Lung (tissue), 12 donors: ENCODE measurements around the gene KCNQ4. TPM values are rescaled to one million over a fixed set of nuclear protein-coding genes. Genes with fewer than 3 reads are reported as not detected.

ENCODE experiments used
- ATAC-seq: fragments of 200-7000 bp; cut with Tn5 transposase; one replicate; pipeline ENCODE4 v1.9.1; 2020; ENCODE audit warnings: moderate number of reproducible peaks; ENCODE audit not compliant: insufficient read depth, low FRiP score
- DNase-seq, 3 donors: peaks; one replicate each; pipeline ENCODE4 v3.0.0-alpha.2; 2013 to 2017
- H3K27ac ChIP-seq, 2 donors: one replicate each; pipeline ENCODE4 v1.5.1; 2013; ENCODE audit warnings: mild to moderate bottlenecking in 2 of 2, moderate library complexity in 2 of 2, control low read depth in 1 of 2, inconsistent platforms in 1 of 2, low read depth in 1 of 2, low read length in 1 of 2
- H3K27me3 ChIP-seq, 3 donors: one replicate each; pipeline ENCODE4 v1.5.1; 2013; ENCODE audit warnings: low read length in 2 of 3; ENCODE audit not compliant: control insufficient read depth in 3 of 3, insufficient read depth in 3 of 3
- H3K36me3 ChIP-seq, 4 donors: one replicate each; pipeline ENCODE4 v1.5.1; 2013; ENCODE audit warnings: low read length in 4 of 4, mild to moderate bottlenecking in 1 of 4, moderate library complexity in 1 of 4; ENCODE audit not compliant: control insufficient read depth in 4 of 4, insufficient read depth in 4 of 4
- H3K4me1 ChIP-seq, 5 donors: one replicate each; pipeline ENCODE4 v1.5.1; 2013; ENCODE audit warnings: low read length in 5 of 5, mild to moderate bottlenecking in 2 of 5, moderate library complexity in 1 of 5; ENCODE audit not compliant: control insufficient read depth in 5 of 5, insufficient read depth in 5 of 5
- H3K4me3 ChIP-seq: one replicate; pipeline ENCODE4 v1.5.1; 2013; ENCODE audit warnings: mild to moderate bottlenecking, control low read depth, moderate library complexity
- H3K9ac ChIP-seq, 2 donors: one replicate each; pipeline ENCODE4 v1.5.1; 2013; ENCODE audit warnings: low read length in 2 of 2, control low read depth in 1 of 2; ENCODE audit not compliant: insufficient read depth in 1 of 2
- H3K9me3 ChIP-seq, 4 donors: one replicate each; pipeline ENCODE4 v1.5.1; 2013; ENCODE audit warnings: low read length in 3 of 4, mild to moderate bottlenecking in 1 of 4, moderate library complexity in 1 of 4; ENCODE audit not compliant: control insufficient read depth in 4 of 4, insufficient read depth in 3 of 4
- CTCF ChIP-seq: IDR thresholded peaks from 2 replicates; pipeline ENCODE4 v1.5.1; 2012; ENCODE audit warnings: mild to moderate bottlenecking; ENCODE audit errors: control extremely low read depth, extremely low read depth
- WGBS, 2 donors: extraction: QIAGEN DNeasy Blood & Tissue Kit; methylation state at CpG; one replicate each; pipeline ENCODE4 v1.1.7; 2013; 5-methylcytosine and 5-hydroxymethylcytosine counted together
- polyA plus RNA-seq, 2 donors: library from polyadenylated mRNA; stranded (reverse); fragments of 200-250 nt; gene quantifications; one replicate each; pipeline ENCODE4 v1.2.1, GENCODE V29; 2013
- total RNA-seq, 2 donors: library from RNA; depleted of rRNA in 1 of 2; stranded (reverse); fragments of >200 nt in 1 of 2; gene quantifications; one replicate each; pipeline ENCODE4 v1.2.1, GENCODE V29; 2014 to 2021
- donor health status: control.
- donor health status: control.
- donor health status: Bipolar disorder and iron deficiency.
- donor health status: healthy.
- donor health status: DM: yes; HTN: yes; CAD: no.

KCNQ4 gene
- total and polyA plus RNA-seq, 4 donors = 0.54 to 0.98 (median 0.59) TPM

DNA sequence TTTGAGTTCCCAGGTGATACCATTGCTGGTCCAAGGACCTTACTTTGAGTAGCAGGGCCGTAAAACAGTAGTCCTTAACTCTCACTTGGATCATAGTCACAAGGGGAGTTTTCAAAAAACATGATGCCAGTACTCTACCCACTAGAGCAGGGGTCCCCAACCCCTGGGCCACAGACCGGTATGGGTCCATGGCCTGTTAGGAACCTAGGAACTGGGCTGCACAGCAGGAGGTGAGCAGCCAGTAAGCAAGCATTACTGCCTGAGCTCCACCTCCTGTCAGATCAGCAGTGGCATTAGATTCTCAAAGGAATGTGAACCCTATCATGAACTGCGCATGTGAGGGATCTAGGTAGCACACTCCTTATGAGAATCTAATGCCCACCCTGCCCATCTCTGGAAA lies 39.7 kb upstream of the KCNQ4 start:
- no peak overlapping the region for H3K9ac ChIP-seq
- peaks cover 15 to 29% (median 23%) of the 10 kb centered on the region in 4 donors for H3K36me3 ChIP-seq
- no peak for TF ChIP-seq CTCF
- no peak for ATAC-seq
- peak overlapping the region in 1 of 2 donors; percentile 84 for H3K27ac ChIP-seq
- H3K27me3 ChIP-seq = no peaks in the 10 kb centered on the region
- peaks cover 0 to 37% (median 5%) of the 10 kb centered on the region in 5 donors for H3K4me1 ChIP-seq
- no peak overlapping the region for H3K4me3 ChIP-seq
- WGBS, 2 donors = 98 to 100% methylated on average over 3 of the region's 3 CpGs
- H3K9me3 ChIP-seq = no peaks in the 10 kb centered on the region
- DNase-seq = no peak

GRCh38 chr1:40745176-40745575 lies 38.4 kb upstream of the KCNQ4 start:
- no peaks in the 10 kb centered on the region for H3K9me3 ChIP-seq
- H3K4me1 ChIP-seq = peaks cover 0 to 24% (median 2%) of the 10 kb centered on the region in 5 donors
- H3K27ac ChIP-seq = peak overlapping the region in 1 of 2 donors; percentile 21
- DNase-seq = no peak
- ATAC-seq = no peak
- WGBS, 2 donors = 59 to 74% methylated on average over 1 of the region's 1 CpG
- no peak overlapping the region for H3K4me3 ChIP-seq
- H3K27me3 ChIP-seq = no peaks in the 10 kb centered on the region
- no peak for TF ChIP-seq CTCF
- H3K36me3 ChIP-seq = peaks cover 16 to 28% (median 22%) of the 10 kb centered on the region in 4 donors
- H3K9ac ChIP-seq = no peak overlapping the region

DNA sequence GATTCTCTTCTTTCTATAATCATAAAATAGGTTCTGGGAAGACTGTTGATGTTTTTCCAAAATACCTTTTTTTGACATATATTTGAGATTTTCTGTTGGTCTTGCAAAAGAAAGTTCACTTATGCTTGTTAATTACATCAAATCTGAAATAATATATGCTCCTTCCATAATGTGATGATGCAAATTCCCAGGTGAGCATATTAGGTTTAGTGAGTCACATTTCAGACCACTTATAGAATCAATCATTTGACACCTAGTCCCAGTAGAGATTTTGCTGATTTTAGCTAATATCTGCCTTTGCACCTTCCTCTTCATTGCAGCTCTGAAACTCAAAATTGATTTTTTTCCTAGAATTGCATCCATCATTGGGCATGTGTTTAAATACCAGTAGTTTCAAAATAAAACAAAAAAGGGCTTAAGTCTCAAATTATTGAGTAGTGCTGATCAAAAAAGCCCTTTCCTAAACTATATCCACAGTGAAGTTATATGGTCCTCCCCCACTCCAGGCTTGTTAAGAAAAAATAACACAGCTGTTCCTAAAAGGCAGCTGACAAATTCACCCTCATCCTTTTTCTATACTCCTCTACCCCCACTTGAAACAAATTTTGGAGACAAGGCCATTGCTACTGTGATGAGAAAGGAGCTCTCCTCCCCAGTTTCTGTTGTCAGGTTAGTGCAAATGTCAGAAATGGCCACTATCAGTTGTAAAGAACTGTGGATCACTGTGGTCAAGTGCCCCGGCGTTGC lies 37.1 kb upstream of the KCNQ4 start:
- 97% methylated on average over 2 of the region's 2 CpGs for WGBS, 2 donors
- H3K36me3 ChIP-seq = peaks cover 15 to 32% (median 24%) of the 10 kb centered on the region in 4 donors
- no peak for ATAC-seq

More for the DNA sequence above, 37.1 kb upstream of the KCNQ4 start:
- Histone ChIP-seq H3K27ac (no peak overlapping the region), H3K9ac (no peak overlapping the region), H3K9me3 (no peaks in the 10 kb centered on the region), H3K27me3 (no peaks in the 10 kb centered on the region), H3K4me3 (no peak overlapping the region), H3K4me1 (peaks cover 0 to 20% (median 2%) of the 10 kb centered on the region in 5 donors)
- no peak for DNase-seq
- no peak for TF ChIP-seq CTCF
